Gastroesophageal sphincter (tissue), 3 donors: Measurements from ENCODE around the gene CCDC9.

ENCODE experiments used
- CTCF ChIP-seq, 4 experiments: fragments of 200-600 bp in 2 of 4; fragments of 450-650 bp in 2 of 4; sonication (generic) in 1 of 4; IDR thresholded peaks; one replicate each; pipeline ENCODE4 v1.5.1; 2017 to 2019; ENCODE audit warnings: antibody characterized with exemption in 4 of 4, mild to moderate bottlenecking in 2 of 4, moderate library complexity in 2 of 4
- EP300 ChIP-seq: sonication (generic); formaldehyde crosslinking; IDR thresholded peaks from one replicate; pipeline ENCODE4 v1.6.1; 2017; ENCODE audit warnings: antibody characterized with exemption, mild to moderate bottlenecking
- POLR2A ChIP-seq, 2 donors: fragments of 450-650 bp; IDR thresholded peaks; one replicate each; pipeline ENCODE4 v1.6.1; 2017; ENCODE audit warnings: antibody characterized with exemption in 2 of 2, mild to moderate bottlenecking in 2 of 2, moderate library complexity in 1 of 2
- POLR2AphosphoS5 ChIP-seq: sonication (generic); formaldehyde crosslinking; IDR thresholded peaks from one replicate; pipeline ENCODE4 v1.6.1; 2017; ENCODE audit warnings: antibody characterized with exemption

GRCh38 chr19:47269596-47269995 is 13.3 kb downstream of the CCDC9 start:
- TF ChIP-seq EP300 (no peak), CTCF (IDR thresholded peaks at IDR 0.05) (no peak), POLR2A (IDR thresholded peaks at IDR 0.05) (no peak), POLR2AphosphoS5 (no peak)
